Fibroblast of lung (primary cell): ENCODE results near the gene OBSCN. TPM values are rescaled to one million over a fixed set of nuclear protein-coding genes. Genes with fewer than 3 reads are reported as not detected.

Experiments used
- DNase-seq, 2 donors: peaks; one replicate each; pipeline versions ENCODE4 v3.0.0 to v3.0.0-alpha.2; 2010; ENCODE audit warnings: low read depth in 2 of 2
- H2AFZ ChIP-seq: 2 replicates; pipeline ENCODE4 v1.5.1; 2012; ENCODE audit warnings: low read length, control low read depth, inconsistent platforms
- H3K27ac ChIP-seq: 2 replicates; pipeline ENCODE4 v1.5.1; 2011; ENCODE audit warnings: low read length, control low read depth; ENCODE audit not compliant: insufficient read depth
- H3K27me3 ChIP-seq: 2 replicates; pipeline ENCODE4 v1.5.1; 2011; ENCODE audit warnings: mild to moderate bottlenecking, low read length; ENCODE audit not compliant: control insufficient read depth, insufficient read depth
- H3K36me3 ChIP-seq: 2 replicates; pipeline ENCODE4 v1.5.1; 2011; ENCODE audit warnings: low read length; ENCODE audit not compliant: control insufficient read depth, insufficient read depth
- H3K4me1 ChIP-seq: 2 replicates; pipeline ENCODE4 v1.5.1; 2011; ENCODE audit warnings: low read length; ENCODE audit not compliant: control insufficient read depth, insufficient read depth; ENCODE audit errors: extremely low read depth
- H3K4me2 ChIP-seq: 2 replicates; pipeline ENCODE4 v1.5.1; 2011; ENCODE audit warnings: low read length, control low read depth; ENCODE audit not compliant: insufficient read depth; ENCODE audit errors: extremely low read depth
- H3K4me3 ChIP-seq, 4 experiments: fragments of 200-600 bp in 1 of 4; sonication (generic) in 1 of 4; replicated peaks in 1 of 4; 2 replicates each; pipeline ENCODE4 v1.5.1; 2011 to 2016; ENCODE audit warnings: low read length in 4 of 4, low read depth in 3 of 4, mild to moderate bottlenecking in 3 of 4, control low read depth in 2 of 4, inconsistent platforms in 1 of 4, mixed read lengths in 1 of 4; ENCODE audit not compliant: insufficient read depth in 1 of 4; ENCODE audit errors: control extremely low read depth in 1 of 4
- H3K79me2 ChIP-seq: 2 replicates; pipeline ENCODE4 v1.5.1; 2012; ENCODE audit warnings: mild to moderate bottlenecking, low read length, inconsistent platforms; ENCODE audit not compliant: control insufficient read depth, insufficient read depth
- H3K9ac ChIP-seq: 2 replicates; pipeline ENCODE4 v1.5.1; 2011; ENCODE audit warnings: mild to moderate bottlenecking, low read length, control low read depth; ENCODE audit not compliant: insufficient read depth
- H3K9me3 ChIP-seq: 2 replicates; pipeline ENCODE4 v1.5.1; 2012; ENCODE audit warnings: low read depth, low read length; ENCODE audit not compliant: control insufficient read depth, insufficient read depth
- H4K20me1 ChIP-seq: 2 replicates; pipeline ENCODE4 v1.5.1; 2011; ENCODE audit warnings: low read length; ENCODE audit not compliant: control insufficient read depth, insufficient read depth; ENCODE audit errors: extremely low read depth
- EZH2 ChIP-seq: IDR thresholded peaks from 2 replicates; pipeline ENCODE4 v1.5.1; 2012; ENCODE audit warnings: low read length, control low read depth, mild to moderate bottlenecking; ENCODE audit errors: missing control alignments
- polyA plus RNA-seq, 2 donors: library from polyadenylated mRNA; depleted of rRNA in 1 of 2; stranded (reverse) in 1 of 2; unstranded in 1 of 2; fragments of >200 nt; gene quantifications; 2 replicates each; pipeline ENCODE4 v1.2.1, GENCODE V29; 2011 to 2012; ENCODE audit warnings: missing spikeins in 1 of 2
- total RNA-seq: library from RNA; depleted of rRNA; stranded (reverse); fragments of >200 nt; gene quantifications from 2 replicates; pipeline ENCODE4 v1.2.1, GENCODE V29; 2014
- TF ChIP-seq, protein P1 (sequence below), 2 donors: IDR thresholded peaks in 1 of 2; conservative IDR thresholded peaks in 1 of 2; 1 replicate in 1 of 2; 2 replicates in 1 of 2; pipeline ENCODE4 v1.5.1; 2011 to 2012; ENCODE audit warnings: low read length in 2 of 2, control low read depth in 1 of 2, inconsistent platforms in 1 of 2, low read depth in 1 of 2, mild to moderate bottlenecking in 1 of 2

OBSCN gene
- total and polyA plus RNA-seq, 2 donors (not counting 1 experiment from before 2014, with no cell fraction given): 0.87 to 16.8 TPM

DNA sequence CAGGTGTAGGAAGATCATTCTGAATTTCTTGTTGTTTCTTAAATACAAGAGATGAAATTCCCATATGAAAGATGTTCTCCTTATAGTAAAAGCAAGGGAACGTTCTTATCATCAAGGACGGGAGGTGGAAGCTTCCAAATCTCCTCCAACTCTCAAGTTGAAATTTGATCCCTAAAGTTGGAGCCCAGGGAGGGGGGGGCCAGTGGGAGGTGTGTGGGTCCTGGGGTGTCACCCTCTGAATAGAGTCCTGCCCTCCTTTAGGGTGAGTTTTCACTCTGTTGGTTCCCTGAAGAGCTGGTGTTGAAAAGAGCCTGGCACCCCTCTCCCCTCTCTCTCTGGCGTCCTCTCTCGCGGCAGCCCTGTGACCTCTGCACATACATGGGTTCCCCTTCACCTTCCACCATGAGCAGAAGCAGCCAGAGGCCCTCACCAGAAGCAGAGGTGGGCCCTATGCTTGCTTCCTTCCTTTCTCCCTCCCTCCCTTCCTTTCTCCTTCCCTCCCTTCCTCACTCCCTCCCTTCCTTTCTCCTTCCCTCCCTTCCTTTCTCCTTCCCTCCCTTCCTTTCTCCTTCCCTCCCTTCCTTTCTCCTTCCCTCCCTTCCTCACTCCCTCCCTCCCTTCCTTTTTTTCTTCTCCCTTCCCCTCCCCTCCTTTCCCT lies 218.8 kb downstream of the OBSCN start:
- no peak for TF ChIP-seq EZH2
- TF ChIP-seq, protein P1, sequence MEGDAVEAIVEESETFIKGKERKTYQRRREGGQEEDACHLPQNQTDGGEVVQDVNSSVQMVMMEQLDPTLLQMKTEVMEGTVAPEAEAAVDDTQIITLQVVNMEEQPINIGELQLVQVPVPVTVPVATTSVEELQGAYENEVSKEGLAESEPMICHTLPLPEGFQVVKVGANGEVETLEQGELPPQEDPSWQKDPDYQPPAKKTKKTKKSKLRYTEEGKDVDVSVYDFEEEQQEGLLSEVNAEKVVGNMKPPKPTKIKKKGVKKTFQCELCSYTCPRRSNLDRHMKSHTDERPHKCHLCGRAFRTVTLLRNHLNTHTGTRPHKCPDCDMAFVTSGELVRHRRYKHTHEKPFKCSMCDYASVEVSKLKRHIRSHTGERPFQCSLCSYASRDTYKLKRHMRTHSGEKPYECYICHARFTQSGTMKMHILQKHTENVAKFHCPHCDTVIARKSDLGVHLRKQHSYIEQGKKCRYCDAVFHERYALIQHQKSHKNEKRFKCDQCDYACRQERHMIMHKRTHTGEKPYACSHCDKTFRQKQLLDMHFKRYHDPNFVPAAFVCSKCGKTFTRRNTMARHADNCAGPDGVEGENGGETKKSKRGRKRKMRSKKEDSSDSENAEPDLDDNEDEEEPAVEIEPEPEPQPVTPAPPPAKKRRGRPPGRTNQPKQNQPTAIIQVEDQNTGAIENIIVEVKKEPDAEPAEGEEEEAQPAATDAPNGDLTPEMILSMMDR (conservative IDR thresholded peaks at IDR 0.05 in 1 of 2, IDR thresholded peaks at IDR 0.05 in 1 of 2; ENCODE audit: low read depth in 1 of 2, low read length in 2 of 2): no peak
- no peak overlapping the region for H3K9ac ChIP-seq
- peaks cover 7% of the 10 kb centered on the region for H3K27me3 ChIP-seq
- no peak overlapping the region for H2AFZ ChIP-seq
- no peaks in the 10 kb centered on the region for H3K9me3 ChIP-seq
- no peak for DNase-seq
- H3K79me2 ChIP-seq: no peaks in the 10 kb centered on the region
- H4K20me1 ChIP-seq: no peaks in the 10 kb centered on the region
- no peak overlapping the region for H3K4me3 ChIP-seq
- no peaks in the 10 kb centered on the region for H3K4me1 ChIP-seq
- no peak overlapping the region for H3K27ac ChIP-seq
- no peak overlapping the region for H3K4me2 ChIP-seq
- H3K36me3 ChIP-seq: no peaks in the 10 kb centered on the region

DNA sequence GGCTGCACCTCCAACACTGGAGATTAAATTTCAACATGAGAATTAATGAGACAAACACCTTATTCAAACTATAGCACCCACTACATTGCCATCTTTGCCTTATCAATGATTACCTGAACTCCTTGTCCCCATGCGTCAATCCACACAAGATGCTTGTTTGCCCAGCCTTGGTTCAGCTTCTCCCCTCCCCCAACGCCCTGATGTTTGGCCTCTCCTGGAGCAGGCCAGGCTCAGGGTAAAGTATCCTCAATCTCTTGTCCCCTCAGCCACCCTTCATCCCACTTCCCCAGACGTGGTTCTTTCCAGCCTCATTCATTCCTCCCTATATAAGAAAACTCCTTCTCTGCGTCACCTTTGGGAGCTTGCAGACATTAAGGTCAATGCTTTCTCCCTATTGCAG lies 220.6 kb downstream of the OBSCN start:
- peaks cover 7% of the 10 kb centered on the region for H3K27me3 ChIP-seq
- TF ChIP-seq, protein P1 (conservative IDR thresholded peaks at IDR 0.05 in 1 of 2, IDR thresholded peaks at IDR 0.05 in 1 of 2; ENCODE audit: low read depth in 1 of 2, low read length in 2 of 2): no peak
- no peak for TF ChIP-seq EZH2
- DNase-seq: no peak
- no peak overlapping the region for H3K27ac ChIP-seq
- no peak overlapping the region for H2AFZ ChIP-seq
- H3K9ac ChIP-seq: no peak overlapping the region
- no peak overlapping the region for H3K4me2 ChIP-seq
- H3K4me1 ChIP-seq: no peaks in the 10 kb centered on the region
- no peaks in the 10 kb centered on the region for H3K36me3 ChIP-seq
- no peaks in the 10 kb centered on the region for H3K9me3 ChIP-seq
- H3K79me2 ChIP-seq: no peaks in the 10 kb centered on the region
- no peaks in the 10 kb centered on the region for H4K20me1 ChIP-seq
- H3K4me3 ChIP-seq: no peak overlapping the region

Other genes starting within 250 kb of the OBSCN start
- gene WNT3A, start 201.0 kb upstream of the OBSCN start, total RNA-seq: not detected in 2 replicates
- not detected in 2 replicates for gene WNT3A, start 201.0 kb upstream of the OBSCN start, polyA plus RNA-seq
- gene ARF1, start 125.3 kb upstream of the OBSCN start, total RNA-seq: 195 and 261 TPM in 2 replicates
- gene ARF1, start 125.3 kb upstream of the OBSCN start, polyA plus RNA-seq: 546 and 642 TPM in 2 replicates
- gene C1orf35, start 104.7 kb upstream of the OBSCN start, total RNA-seq: 7.6 and 8.0 TPM in 2 replicates
- gene C1orf35, start 104.7 kb upstream of the OBSCN start, polyA plus RNA-seq: 4.8 and 7.0 TPM in 2 replicates
- gene MRPL55, start 98.7 kb upstream of the OBSCN start, total RNA-seq: 51.7 and 61.6 TPM in 2 replicates
- gene MRPL55, start 98.7 kb upstream of the OBSCN start, polyA plus RNA-seq: 39.5 and 41.0 TPM in 2 replicates
- gene GUK1, start 67.8 kb upstream of the OBSCN start, total RNA-seq: 325 and 479 TPM in 2 replicates
- gene GUK1, start 67.8 kb upstream of the OBSCN start, polyA plus RNA-seq: 217 and 286 TPM in 2 replicates
- 6.7 and 13.4 TPM in 2 replicates for gene GJC2, start 58.1 kb upstream of the OBSCN start, total RNA-seq
- 1.3 and 1.4 TPM in 2 replicates for gene GJC2, start 58.1 kb upstream of the OBSCN start, polyA plus RNA-seq
- gene IBA57, start 42.2 kb upstream of the OBSCN start, total RNA-seq: 3.6 and 3.8 TPM in 2 replicates
- gene IBA57, start 42.2 kb upstream of the OBSCN start, polyA plus RNA-seq: 1.3 and 1.4 TPM in 2 replicates
- gene TRIM11, start 198.8 kb downstream of the OBSCN start, total RNA-seq: 18.5 and 19.0 TPM in 2 replicates
- gene TRIM11, start 198.8 kb downstream of the OBSCN start, polyA plus RNA-seq: 6.3 and 7.3 TPM in 2 replicates
- 0.17 and 0.26 TPM in 2 replicates for gene TRIM17, start 208.8 kb downstream of the OBSCN start, total RNA-seq
- gene TRIM17, start 208.8 kb downstream of the OBSCN start, polyA plus RNA-seq: 0.07 and 0.12 TPM in 2 replicates